Measurements from ENCODE around the gene ST8SIA6. TPM values are rescaled to one million over a fixed set of nuclear protein-coding genes. Genes with fewer than 3 reads are reported as not detected.
A peak's percentile ranks its signal among the peaks of the same experiment; 100 is the strongest.

The ST8SIA6 gene
- total and polyA plus RNA-seq, 4 experiments from 2014 or later: 0.30 to 0.58 (median 0.52) TPM; not detected in 1

DNA sequence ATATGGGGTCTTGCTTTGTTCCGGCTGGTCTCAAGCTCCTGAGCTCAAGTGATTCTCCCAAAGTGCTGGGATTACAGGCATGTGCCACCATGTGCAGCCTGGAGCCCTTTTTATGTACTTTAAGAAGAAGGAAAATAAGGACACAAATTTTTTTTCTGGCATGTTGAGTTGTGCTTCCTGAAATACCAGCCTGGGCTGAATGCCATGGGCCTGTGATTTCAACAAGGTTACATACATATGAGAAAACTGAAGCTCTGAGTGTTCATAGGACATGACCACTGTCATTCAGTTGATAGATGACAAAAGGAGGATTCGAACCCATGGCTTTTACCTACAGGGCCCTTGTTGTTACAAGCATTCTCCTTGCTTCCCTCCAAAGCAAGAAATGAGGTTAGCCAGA lies 36.1 kb downstream of the ST8SIA6 start:
- Histone ChIP-seq H3K27ac (ENCODE audit: low read depth, low read length) (no peak overlapping the region), H3K4me1 (ENCODE audit: insufficient read depth, low read length) (peaks cover 7% of the 10 kb centered on the region), H3K9me3 (ENCODE audit: control insufficient read depth in 1 of 2, low read length in 2 of 2) (no peaks in the 10 kb centered on the region), H3K27me3 (ENCODE audit: insufficient read depth, low read length) (no peaks in the 10 kb centered on the region), H3K4me3 (ENCODE audit: low read length in 2 of 2) (no peak overlapping the region), H3K36me3 (ENCODE audit: insufficient read depth, low read length) (no peaks in the 10 kb centered on the region)
- H3K4me3 Mint-ChIP-seq: no peak overlapping the region
- intact Hi-C loops (cut with micrococcal nuclease): no loop called here
- H3K27me3 Mint-ChIP-seq: peaks cover 1 to 4% of the 10 kb centered on the region in 2 donors
- peaks cover 0 to 6% of the 10 kb centered on the region in 2 donors for H3K36me3 Mint-ChIP-seq
- H3K4me1 Mint-ChIP-seq: peaks cover 17 to 37% (median 24%) of the 10 kb centered on the region in 4 donors
- no peak for DNase-seq
- CTCF ChIA-PET (ENCODE audit: partially characterized antibody): interaction anchor here (18.0 to 18.5 kb wide), 2 partner anchors 6 to 7 kb away, joined by 467 read pairs; no protein-coding TSS in a partner anchor
- POLR2A ChIA-PET (ENCODE audit: partially characterized antibody): interaction anchor here (4.2 kb wide), 1 partner anchor 11 kb away, joined by 26 read pairs; no protein-coding TSS in a partner anchor
- H3K27ac Mint-ChIP-seq: no peak overlapping the region
- peaks cover 0 to 4% (median 0%) of the 10 kb centered on the region in 8 donors for H3K9me3 Mint-ChIP-seq

DNA sequence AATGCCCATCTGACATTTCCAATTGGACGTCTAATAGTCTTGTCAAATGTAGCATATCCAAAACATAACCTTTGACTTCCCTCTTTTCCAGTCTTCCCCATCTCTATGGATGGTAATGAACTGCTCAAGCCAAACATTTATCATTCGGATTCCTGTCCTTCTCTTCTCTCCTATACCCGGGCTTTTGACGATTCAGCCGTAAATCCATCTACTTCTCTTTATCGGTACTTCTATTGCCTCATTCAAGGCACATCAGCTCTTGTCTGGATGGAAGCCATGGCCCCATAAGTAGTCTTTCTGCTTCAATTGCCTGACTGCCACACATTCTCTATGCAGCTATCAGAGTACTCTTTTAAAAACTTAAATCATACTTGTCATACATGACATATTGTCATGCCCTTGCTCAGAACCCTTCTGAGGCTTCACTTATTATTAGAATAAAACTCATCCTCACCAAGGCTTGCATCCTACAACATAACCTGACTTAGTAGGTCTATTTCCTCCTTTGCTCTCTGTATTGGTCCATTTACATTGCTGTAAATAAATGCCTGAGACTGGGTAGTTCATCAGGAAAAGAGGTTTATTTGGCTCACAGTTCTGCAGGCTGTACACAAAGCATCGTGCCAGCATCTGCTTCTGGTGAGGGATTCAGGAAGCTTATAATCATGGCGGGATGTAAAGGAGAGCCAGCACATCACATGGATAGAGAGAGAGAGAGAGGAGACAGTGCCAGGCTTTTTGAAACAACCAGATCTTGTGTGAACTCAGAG lies 37.8 kb downstream of the ST8SIA6 start:
- no peak overlapping the region for H3K4me3 ChIP-seq (ENCODE audit: low read length in 2 of 2)
- H3K36me3 Mint-ChIP-seq: peaks cover 0 to 6% of the 10 kb centered on the region in 2 donors
- H3K4me3 Mint-ChIP-seq: no peak overlapping the region
- no peaks in the 10 kb centered on the region for H3K9me3 ChIP-seq (ENCODE audit: control insufficient read depth in 1 of 2, low read length in 2 of 2)
- intact Hi-C loops (cut with micrococcal nuclease): no loop called here
- no peaks in the 10 kb centered on the region for H3K4me1 ChIP-seq (ENCODE audit: insufficient read depth, low read length)
- ChIA-PET POLR2A (ENCODE audit: partially characterized antibody) (interaction anchor here (1.0 to 4.2 kb wide), 2 partner anchors 12 to 16 kb away, joined by 3 to 26 read pairs; no protein-coding TSS in a partner anchor), CTCF (ENCODE audit: partially characterized antibody) (interaction anchor here (18.0 to 18.5 kb wide), 2 partner anchors 5 to 8 kb away, joined by 467 read pairs; no protein-coding TSS in a partner anchor)
- H3K27ac Mint-ChIP-seq: peak overlapping the region in 2 of 7 donors; percentile 19 to 56
- peaks cover 0 to 4% (median 0%) of the 10 kb centered on the region in 8 donors for H3K9me3 Mint-ChIP-seq
- H3K27me3 Mint-ChIP-seq: peaks cover 1 to 4% of the 10 kb centered on the region in 2 donors
- H3K27ac ChIP-seq (ENCODE audit: low read depth, low read length): no peak overlapping the region
- no peaks in the 10 kb centered on the region for H3K27me3 ChIP-seq (ENCODE audit: insufficient read depth, low read length)
- DNase-seq: no peak
- H3K36me3 ChIP-seq (ENCODE audit: insufficient read depth, low read length): no peaks in the 10 kb centered on the region
- peaks cover 15 to 33% (median 19%) of the 10 kb centered on the region in 4 donors for H3K4me1 Mint-ChIP-seq

DNA sequence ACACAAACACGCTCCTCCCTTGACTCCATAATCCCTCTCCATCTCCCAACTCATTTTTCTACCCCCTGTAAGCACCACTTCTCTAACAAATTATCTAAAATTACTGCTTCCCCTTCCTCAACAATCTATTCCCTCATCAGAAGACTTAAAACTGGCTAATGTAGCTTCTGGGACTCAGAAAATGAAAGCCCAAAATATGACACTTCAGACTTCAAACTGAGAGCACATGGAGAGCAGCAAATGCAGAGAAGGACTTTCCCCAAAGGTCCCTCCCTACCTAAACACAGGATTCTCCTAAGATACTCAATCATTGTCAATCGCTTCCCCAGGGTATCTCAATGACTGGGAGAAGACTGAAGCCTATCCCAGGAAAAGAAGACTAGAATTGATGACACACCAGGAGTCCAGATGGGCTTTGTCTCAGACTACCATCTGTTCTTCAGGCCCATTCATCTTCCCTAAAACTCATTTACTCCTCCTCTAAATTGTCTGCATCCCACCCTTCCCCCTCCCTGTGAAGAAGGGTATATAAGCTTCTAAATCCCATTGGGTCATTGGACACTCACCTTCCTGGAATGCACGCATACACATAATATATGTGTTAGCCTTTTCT lies 39.2 kb downstream of the ST8SIA6 start:
- DNase-seq: no peak
- H3K4me1 Mint-ChIP-seq: peaks cover 17 to 36% (median 23%) of the 10 kb centered on the region in 4 donors
- Histone ChIP-seq H3K27me3 (ENCODE audit: insufficient read depth, low read length) (no peaks in the 10 kb centered on the region), H3K4me1 (ENCODE audit: insufficient read depth, low read length) (peaks cover 4% of the 10 kb centered on the region), H3K4me3 (ENCODE audit: low read length in 2 of 2) (no peak overlapping the region), H3K27ac (ENCODE audit: low read depth, low read length) (no peak overlapping the region), H3K9me3 (ENCODE audit: control insufficient read depth in 1 of 2, low read length in 2 of 2) (no peaks in the 10 kb centered on the region), H3K36me3 (ENCODE audit: insufficient read depth, low read length) (no peaks in the 10 kb centered on the region)
- peaks cover 0 to 4% (median 0%) of the 10 kb centered on the region in 8 donors for H3K9me3 Mint-ChIP-seq
- peaks cover 1 to 4% of the 10 kb centered on the region in 2 donors for H3K27me3 Mint-ChIP-seq
- intact Hi-C loops (cut with micrococcal nuclease): no loop called here
- ChIA-PET POLR2A (ENCODE audit: partially characterized antibody) (interaction anchor here (1.0 kb wide), 1 partner anchor 15 kb away, joined by 3 read pairs; no protein-coding TSS in a partner anchor), CTCF (ENCODE audit: partially characterized antibody) (interaction anchor here (18.0 kb wide), 1 partner anchor 10 kb away, joined by 467 read pairs; no protein-coding TSS in a partner anchor)
- H3K36me3 Mint-ChIP-seq: peaks cover 0 to 6% of the 10 kb centered on the region in 2 donors
- no peak overlapping the region for H3K4me3 Mint-ChIP-seq
- H3K27ac Mint-ChIP-seq: peak overlapping the region in 5 of 7 donors; percentile 17 to 76 (median 23)

DNA sequence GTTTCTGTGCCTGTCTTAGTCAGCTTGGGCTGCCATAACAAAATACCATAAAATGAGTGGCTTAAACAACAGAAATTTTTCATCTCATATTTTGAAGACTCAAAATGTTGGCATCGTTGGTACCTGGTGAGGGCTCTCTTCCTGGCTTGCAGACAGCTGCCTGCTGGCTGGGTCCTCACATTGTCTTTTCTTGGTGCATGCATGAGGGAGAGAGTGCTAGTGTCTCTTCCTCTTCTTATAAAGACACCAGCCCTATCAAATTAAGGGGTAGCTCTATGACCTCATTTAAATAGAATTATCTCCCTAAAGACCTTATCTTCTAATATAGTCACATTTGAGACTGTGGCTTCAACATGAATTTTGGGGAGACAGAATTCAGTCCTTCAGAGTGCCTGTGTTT lies 39.9 kb downstream of the ST8SIA6 start:
- Mint-ChIP-seq H3K4me3 (no peak overlapping the region), H3K27ac (peak overlapping the region in 3 of 7 donors; percentile 11 to 76 (median 23)), H3K4me1 (peaks cover 22 to 42% (median 27%) of the 10 kb centered on the region in 4 donors), H3K9me3 (peaks cover 0 to 4% (median 0%) of the 10 kb centered on the region in 8 donors), H3K36me3 (peaks cover 0 to 6% of the 10 kb centered on the region in 2 donors), H3K27me3 (peaks cover 1 to 4% of the 10 kb centered on the region in 2 donors)
- intact Hi-C loops (cut with micrococcal nuclease): no loop called here
- peaks cover 10% of the 10 kb centered on the region for H3K4me1 ChIP-seq (ENCODE audit: insufficient read depth, low read length)
- ChIA-PET CTCF (ENCODE audit: partially characterized antibody) (interaction anchor here (18.0 kb wide), 1 partner anchor 10 kb away, joined by 467 read pairs; no protein-coding TSS in a partner anchor), POLR2A (ENCODE audit: partially characterized antibody) (interaction anchor here (1.0 kb wide), 1 partner anchor 16 kb away, joined by 3 read pairs; no protein-coding TSS in a partner anchor)
- DNase-seq: no peak
- H3K9me3 ChIP-seq (ENCODE audit: control insufficient read depth in 1 of 2, low read length in 2 of 2): no peaks in the 10 kb centered on the region
- no peak overlapping the region for H3K27ac ChIP-seq (ENCODE audit: low read depth, low read length)
- H3K4me3 ChIP-seq (ENCODE audit: low read length in 2 of 2): no peak overlapping the region
- H3K36me3 ChIP-seq (ENCODE audit: insufficient read depth, low read length): no peaks in the 10 kb centered on the region
- H3K27me3 ChIP-seq (ENCODE audit: insufficient read depth, low read length): no peaks in the 10 kb centered on the region

DNA sequence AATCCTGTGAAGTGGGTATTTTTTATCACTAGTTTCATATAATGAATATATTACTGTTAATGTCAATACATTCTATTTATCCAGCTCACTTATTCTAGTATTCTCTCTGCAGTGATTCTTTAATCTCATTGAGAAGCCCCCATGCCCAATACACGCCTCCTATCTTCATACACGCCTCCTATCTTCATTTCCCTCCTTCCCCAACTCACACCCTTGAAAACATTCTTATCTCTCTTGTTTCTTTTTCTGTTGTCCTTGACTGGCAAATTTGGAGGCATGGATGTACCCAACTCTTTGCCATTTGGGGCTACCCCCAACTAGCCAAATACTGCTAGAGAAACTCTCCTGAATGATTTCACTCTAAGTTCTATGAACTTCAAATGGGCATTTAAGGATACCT lies 40.5 kb downstream of the ST8SIA6 start:
- ChIA-PET CTCF (ENCODE audit: partially characterized antibody) (interaction anchor here (18.0 kb wide), 1 partner anchor 11 kb away, joined by 467 read pairs; no protein-coding TSS in a partner anchor), POLR2A (ENCODE audit: partially characterized antibody) (interaction anchor here (1.0 kb wide), 1 partner anchor 16 kb away, joined by 3 read pairs; no protein-coding TSS in a partner anchor)

DNA sequence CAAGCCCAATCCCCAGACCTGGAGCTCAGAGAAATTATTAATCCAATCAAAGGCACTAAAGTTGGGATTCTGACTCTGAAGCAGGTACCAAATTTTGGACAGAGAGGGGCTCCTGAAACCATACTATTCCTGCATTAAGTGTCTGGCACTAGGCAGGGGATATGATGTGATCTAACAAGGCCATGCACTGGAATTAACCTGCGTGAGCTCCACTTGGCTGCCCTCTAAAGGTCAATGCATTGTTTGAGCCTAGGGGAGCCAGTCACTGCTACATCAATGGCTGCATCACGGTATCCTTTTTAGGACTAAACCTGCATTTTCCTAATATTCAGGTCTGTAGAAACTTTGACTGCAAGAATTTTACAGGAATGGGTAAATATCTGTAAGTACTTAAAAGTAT lies 42.1 kb downstream of the ST8SIA6 start:
- Mint-ChIP-seq H3K4me3 (no peak overlapping the region), H3K36me3 (peaks cover 0 to 6% of the 10 kb centered on the region in 2 donors), H3K27ac (peak overlapping the region in 2 of 7 donors; percentile 5 to 8), H3K9me3 (peaks cover 0 to 2% (median 0%) of the 10 kb centered on the region in 8 donors), H3K4me1 (peaks cover 20 to 42% (median 28%) of the 10 kb centered on the region in 4 donors), H3K27me3 (peaks cover 1 to 4% of the 10 kb centered on the region in 2 donors)
- Histone ChIP-seq H3K4me3 (ENCODE audit: low read length in 2 of 2) (no peak overlapping the region), H3K9me3 (ENCODE audit: control insufficient read depth in 1 of 2, low read length in 2 of 2) (no peaks in the 10 kb centered on the region), H3K27ac (ENCODE audit: low read depth, low read length) (no peak overlapping the region), H3K27me3 (ENCODE audit: insufficient read depth, low read length) (no peaks in the 10 kb centered on the region), H3K36me3 (ENCODE audit: insufficient read depth, low read length) (no peaks in the 10 kb centered on the region), H3K4me1 (ENCODE audit: insufficient read depth, low read length) (peaks cover 14% of the 10 kb centered on the region)
- CTCF ChIA-PET (ENCODE audit: partially characterized antibody): interaction anchor here (0.7 to 18.0 kb wide), 4 partner anchors 12 to 196 kb away, joined by 3 to 467 read pairs (median 4); no protein-coding TSS in a partner anchor
- intact Hi-C loops (cut with micrococcal nuclease): no loop called here
- DNase-seq: no peak
- POLR2A ChIA-PET (ENCODE audit: partially characterized antibody): interaction anchor here (1.0 to 6.3 kb wide), 2 partner anchors 12 to 16 kb away, joined by 5 to 82 read pairs; no protein-coding TSS in a partner anchor

More for the DNA sequence above, 40.5 kb downstream of the ST8SIA6 start:
- Histone ChIP-seq H3K9me3 (ENCODE audit: control insufficient read depth in 1 of 2, low read length in 2 of 2) (no peaks in the 10 kb centered on the region), H3K36me3 (ENCODE audit: insufficient read depth, low read length) (no peaks in the 10 kb centered on the region), H3K4me3 (ENCODE audit: low read length in 2 of 2) (no peak overlapping the region), H3K27ac (ENCODE audit: low read depth, low read length) (no peak overlapping the region), H3K27me3 (ENCODE audit: insufficient read depth, low read length) (no peaks in the 10 kb centered on the region), H3K4me1 (ENCODE audit: insufficient read depth, low read length) (peaks cover 14% of the 10 kb centered on the region)
- intact Hi-C loops (cut with micrococcal nuclease): no loop called here
- DNase-seq: no peak
- H3K4me1 Mint-ChIP-seq: peaks cover 24 to 48% (median 28%) of the 10 kb centered on the region in 4 donors
- peaks cover 1 to 4% of the 10 kb centered on the region in 2 donors for H3K27me3 Mint-ChIP-seq
- peaks cover 0 to 6% of the 10 kb centered on the region in 2 donors for H3K36me3 Mint-ChIP-seq
- H3K27ac Mint-ChIP-seq: peak overlapping the region in 1 of 7 donors; percentile 4
- H3K9me3 Mint-ChIP-seq: peaks cover 0 to 4% (median 0%) of the 10 kb centered on the region in 8 donors
- H3K4me3 Mint-ChIP-seq: no peak overlapping the region
